ENCODE data around the gene SIRT1.
"Not testable (repeated sequence)": the region's sequence is repeated elsewhere in the genome, so short reads cannot be mapped to it uniquely, and the experiment has no call there.

The SIRT1 gene

DNA sequence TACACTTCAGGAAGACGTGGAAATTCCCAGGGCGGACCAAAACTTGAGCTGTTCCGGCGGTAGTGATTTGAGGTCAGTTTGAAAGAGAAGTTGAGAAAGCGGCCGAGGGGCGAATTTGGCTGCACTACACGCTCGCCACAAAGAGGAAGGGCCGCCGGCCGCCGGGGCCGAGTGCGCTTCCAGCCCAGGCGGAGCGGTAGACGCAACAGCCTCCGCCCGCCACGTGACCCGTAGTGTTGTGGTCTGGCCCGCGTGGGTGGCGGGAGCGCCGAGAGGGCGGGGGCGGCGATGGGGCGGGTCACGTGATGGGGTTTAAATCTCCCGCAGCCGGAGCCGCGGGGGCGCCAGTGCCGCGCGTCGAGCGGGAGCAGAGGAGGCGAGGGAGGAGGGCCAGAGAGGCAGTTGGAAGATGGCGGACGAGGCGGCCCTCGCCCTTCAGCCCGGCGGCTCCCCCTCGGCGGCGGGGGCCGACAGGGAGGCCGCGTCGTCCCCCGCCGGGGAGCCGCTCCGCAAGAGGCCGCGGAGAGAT lies at the start of gene SIRT1:
TSS of gene SIRT1 (plus strand) at position 344 of the 529 bp plus-strand sequence. CDS start at position 410, 66 bp downstream.
- peak; percentile 82 for DNase-seq (ENCODE audit: low read depth, low spot score)

DNA sequence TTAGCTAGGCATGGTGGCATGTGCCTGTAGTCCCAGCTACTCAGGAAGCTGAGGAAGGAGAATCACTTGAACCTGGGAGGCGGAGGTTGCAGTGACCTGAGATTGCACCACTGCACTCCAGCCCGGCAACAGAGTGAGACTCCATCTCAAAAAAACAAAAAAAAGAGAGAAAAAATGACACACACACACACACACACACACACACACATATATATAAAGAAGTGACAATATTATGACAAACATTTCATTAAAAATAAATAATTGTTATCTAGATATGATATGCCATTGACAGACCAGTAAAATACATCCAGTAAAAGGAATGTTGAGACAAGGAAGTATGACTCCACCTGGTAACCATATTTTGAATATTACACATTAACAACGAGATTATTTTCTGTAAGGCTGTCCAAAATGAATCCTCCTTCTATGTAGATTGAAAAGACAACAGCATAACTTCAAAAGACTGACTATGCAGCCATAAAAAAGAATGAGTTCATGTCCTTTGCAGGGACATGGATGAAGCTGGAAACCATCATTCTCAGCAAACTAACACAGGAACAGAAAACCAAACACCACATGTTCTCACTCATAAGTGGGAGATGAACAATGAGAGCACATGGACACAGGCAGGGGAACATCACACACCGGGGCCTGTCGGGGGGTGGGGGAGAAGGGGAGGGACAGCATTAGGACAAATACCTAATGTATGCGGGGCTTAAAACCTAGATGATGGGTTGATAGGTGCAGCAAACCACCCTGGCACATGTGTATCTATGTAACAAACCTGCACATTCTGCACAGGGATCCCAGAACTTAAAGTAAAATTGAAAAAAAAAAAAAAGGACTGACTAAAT lies 48.7 kb upstream of the SIRT1 start:
- not testable (repeated sequence) for DNase-seq (ENCODE audit: low read depth, low spot score)

DNA sequence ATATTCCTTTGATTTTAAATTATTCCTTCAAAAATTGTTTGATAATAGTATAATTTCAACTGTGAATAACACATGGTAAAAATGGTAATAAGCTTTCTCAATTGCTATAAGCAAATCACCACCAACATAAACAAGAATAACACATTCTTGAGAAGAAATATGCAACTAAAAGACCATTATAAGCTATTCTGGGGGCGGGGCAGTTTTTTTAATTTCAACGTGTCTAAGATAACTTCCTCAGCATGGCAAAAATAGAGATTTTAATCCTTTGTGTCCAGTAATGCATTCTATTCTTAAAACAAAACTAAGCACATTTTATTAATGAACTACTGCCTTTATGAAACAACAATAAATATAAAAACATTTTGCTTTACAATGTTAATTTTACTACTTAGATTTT lies 48.0 kb upstream of the SIRT1 start:
- DNase-seq (ENCODE audit: low read depth, low spot score) = no peak

DNA sequence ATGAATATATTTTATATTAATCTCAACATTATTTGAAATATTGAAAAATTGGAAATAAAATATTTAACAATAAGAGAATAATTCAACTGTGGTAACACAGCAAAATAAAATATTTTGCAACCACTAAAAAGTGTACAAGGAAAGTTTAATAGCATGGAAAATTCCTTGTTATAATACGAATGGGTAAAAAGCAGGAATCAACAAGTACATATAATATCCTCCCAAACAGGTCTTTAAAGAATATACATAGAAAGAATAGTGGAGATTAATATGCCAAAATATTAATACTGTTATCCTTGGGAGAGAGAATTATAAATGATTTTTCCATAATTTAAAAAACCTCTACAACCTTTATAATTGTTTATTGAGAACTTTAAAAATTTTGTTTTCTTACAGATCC lies 47.5 kb upstream of the SIRT1 start:
- DNase-seq (ENCODE audit: low read depth, low spot score) = no peak

DNA sequence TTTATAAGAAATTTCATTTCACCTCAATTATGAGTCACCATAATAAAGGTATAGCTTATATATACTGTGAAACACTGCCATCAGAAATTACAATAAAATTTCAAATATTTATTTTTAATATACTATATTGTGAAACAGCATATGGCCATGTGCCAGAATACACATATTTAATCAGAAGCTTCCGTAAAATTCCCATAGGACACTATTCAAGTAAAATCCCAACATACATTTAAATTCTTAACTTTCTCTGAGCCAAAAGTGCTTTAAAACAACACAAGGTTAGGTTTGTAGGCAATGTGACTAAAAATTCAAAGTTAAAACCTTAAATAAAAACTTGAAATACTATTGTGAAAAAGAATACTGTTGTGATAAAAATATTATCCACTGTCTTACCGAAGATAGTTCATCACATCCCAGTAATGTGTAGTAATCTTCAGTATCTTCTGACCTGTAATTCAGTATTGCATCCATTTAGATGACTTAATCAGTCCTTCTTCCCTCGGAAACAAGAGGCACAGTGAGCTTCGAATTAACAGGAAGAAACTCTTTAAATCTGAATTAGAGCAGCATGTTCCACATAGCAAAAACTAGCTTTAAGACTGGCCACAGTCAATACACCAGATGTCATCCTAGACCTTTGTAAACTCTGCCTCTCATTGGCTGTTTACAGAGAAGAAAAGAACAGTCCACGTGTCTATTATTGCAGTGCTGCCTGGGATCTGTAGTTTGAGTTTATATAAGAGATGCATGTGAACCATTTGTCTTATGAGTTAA lies 46.7 kb upstream of the SIRT1 start, which contains the start of gene DNAJC12:
TSS of gene DNAJC12 (minus strand) at position 648 of the 774 bp plus-strand sequence. CDS start at position 471, 177 bp downstream.
- peak; percentile 48 for DNase-seq (ENCODE audit: low read depth, low spot score)

- DNase-seq (ENCODE audit: low read depth, low spot score) = not testable (repeated sequence)
These were observed 44.9 kb upstream of the SIRT1 start for GRCh38 chr10:67839511-67839910.

GRCh38 chr10:67839951-67840350 lies 44.5 kb upstream of the SIRT1 start:
- DNase-seq (ENCODE audit: low read depth, low spot score) = no peak

- no peak for DNase-seq (ENCODE audit: low read depth, low spot score)
These were observed 42.7 kb upstream of the SIRT1 start for GRCh38 chr10:67841737-67842136.

- DNase-seq (ENCODE audit: low read depth, low spot score) = no peak
These were observed 41.2 kb upstream of the SIRT1 start for GRCh38 chr10:67843284-67843683.

DNA sequence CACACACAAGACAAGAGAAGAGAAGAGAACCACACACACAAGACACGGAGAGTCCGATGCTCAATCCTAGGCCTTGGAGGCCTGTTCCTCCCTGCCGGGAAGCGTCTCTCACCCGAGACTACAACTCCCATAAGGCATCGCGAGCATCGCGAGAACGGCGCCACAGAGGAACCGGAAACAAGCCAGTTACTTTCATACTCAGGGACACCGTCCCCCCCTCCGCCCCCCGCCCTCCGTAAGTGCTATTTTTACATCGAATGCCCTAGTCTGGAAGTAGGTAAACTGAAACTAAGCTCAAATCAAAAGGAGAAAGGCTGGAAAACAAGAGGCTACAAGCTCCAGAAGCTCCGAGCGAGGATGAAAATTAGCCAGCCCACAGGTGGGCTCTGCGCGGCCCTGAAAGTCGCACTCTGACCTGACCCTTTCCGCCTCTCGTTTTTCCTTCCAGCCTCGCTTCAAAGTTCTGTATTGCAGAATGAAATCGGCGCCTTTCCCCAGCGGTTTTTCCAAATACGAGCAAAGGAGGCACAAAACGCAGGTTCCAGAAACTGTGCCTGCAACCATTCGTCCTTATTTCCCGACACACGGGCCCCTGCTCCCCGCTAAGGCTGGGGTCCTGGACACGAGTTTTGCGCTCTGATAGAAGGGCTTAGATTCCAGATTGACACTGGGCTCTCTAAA lies 35.0 kb upstream of the SIRT1 start:
- peak; percentile 84 for DNase-seq (ENCODE audit: low read depth, low spot score)

- DNase-seq (ENCODE audit: low read depth, low spot score) = no peak
These were observed 33.3 kb upstream of the SIRT1 start for GRCh38 chr10:67851186-67851585.

GRCh38 chr10:67852761-67853160 lies 31.7 kb upstream of the SIRT1 start:
- no peak for DNase-seq (ENCODE audit: low read depth, low spot score)

DNA sequence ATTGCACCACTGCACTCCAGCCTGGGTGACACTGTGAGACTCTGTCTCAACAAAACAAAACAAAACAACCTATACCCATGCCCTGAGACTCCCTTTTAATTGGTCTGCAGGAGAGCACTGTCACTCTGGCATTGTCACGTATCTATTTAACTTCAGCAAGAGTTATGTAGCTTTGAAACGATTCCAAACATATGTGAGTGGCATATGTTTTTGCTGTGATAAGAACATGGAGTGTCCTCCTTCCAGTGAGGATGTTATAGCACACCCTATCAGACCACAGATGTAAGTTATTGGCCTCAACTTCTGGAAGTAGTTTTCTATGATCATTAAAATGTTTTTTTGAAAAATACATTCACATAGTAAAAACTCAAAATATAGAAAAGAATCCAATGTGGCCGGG lies 30.9 kb upstream of the SIRT1 start:
- no peak for DNase-seq (ENCODE audit: low read depth, low spot score)

- no peak for DNase-seq (ENCODE audit: low read depth, low spot score)
These were observed 25.5 kb upstream of the SIRT1 start for GRCh38 chr10:67858971-67859370.

GRCh38 chr10:67861750-67862432 lies 22.6 kb upstream of the SIRT1 start:
- DNase-seq (ENCODE audit: low read depth, low spot score) = no peak

DNA sequence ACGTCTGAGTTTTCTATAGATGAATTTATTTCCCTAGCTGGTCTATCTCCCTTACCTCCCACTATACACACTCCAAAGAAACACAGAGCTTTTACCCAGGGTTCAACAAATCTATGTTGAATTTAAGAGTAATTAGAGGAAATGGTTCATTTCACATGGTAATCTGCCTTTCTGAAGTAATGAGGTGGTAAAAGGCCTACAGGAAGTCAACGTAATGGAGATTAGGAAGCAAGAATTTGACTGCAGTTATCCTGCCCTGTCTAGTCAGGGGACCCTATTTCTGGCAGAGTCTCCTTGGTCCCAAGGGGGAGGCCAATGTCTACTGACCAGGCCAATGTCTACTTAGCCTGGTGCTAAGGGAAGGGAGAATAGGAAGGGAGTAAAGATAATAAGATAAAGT lies 21.4 kb upstream of the SIRT1 start:
- DNase-seq (ENCODE audit: low read depth, low spot score) = no peak

GRCh38 chr10:67864607-67865371 lies 19.7 kb upstream of the SIRT1 start:
- no peak for DNase-seq (ENCODE audit: low read depth, low spot score)

- no peak for DNase-seq (ENCODE audit: low read depth, low spot score)
These were observed 16.3 kb upstream of the SIRT1 start for GRCh38 chr10:67868132-67868531.

DNA sequence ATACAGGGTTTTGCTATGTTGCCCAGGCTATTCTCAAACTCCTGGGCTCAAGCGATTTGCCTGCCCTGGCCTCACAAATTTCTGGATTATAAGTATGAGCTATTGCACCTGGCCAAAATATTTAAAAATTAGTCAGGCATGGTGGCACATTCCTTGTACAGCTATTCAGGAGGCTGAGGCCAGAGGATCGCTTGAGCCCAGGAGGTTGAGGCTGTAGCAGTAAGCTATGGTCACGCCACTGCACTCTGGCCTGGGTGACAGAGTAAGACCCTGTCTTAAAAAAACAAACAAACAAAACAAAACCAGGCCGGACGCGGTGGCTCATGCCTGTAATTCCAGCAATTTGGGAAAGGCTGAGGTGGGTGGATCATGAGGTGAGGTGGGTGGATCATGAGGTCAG lies 14.5 kb upstream of the SIRT1 start:
- no peak for DNase-seq (ENCODE audit: low read depth, low spot score)

Measured in brain pericyte (primary cell).